Psoas muscle (tissue), 8 donors: ENCODE results near the gene GXYLT1. TPM values are rescaled to one million over a fixed set of nuclear protein-coding genes. Genes with fewer than 3 reads are reported as not detected.

ENCODE experiments used
- ATAC-seq, 4 donors: fragments of 200-7000 bp; cut with Tn5 transposase; one replicate each; pipeline ENCODE4 v1.9.1; 2020; ENCODE audit warnings: moderate library complexity in 3 of 4, mild to moderate bottlenecking in 2 of 4
- DNase-seq, 2 donors: peaks; one replicate each; pipeline ENCODE4 v3.0.0-alpha.2; 2020
- H3K27ac ChIP-seq: fragments of 200-600 bp; one replicate; pipeline ENCODE4 v1.8.0; 2022
- H3K27me3 ChIP-seq, 3 donors: fragments of 200-600 bp in 1 of 3; one replicate each; pipeline versions ENCODE4 v1.6.1 to v1.8.0; 2013 to 2022; ENCODE audit warnings: low read length in 2 of 3, mild to moderate bottlenecking in 2 of 3, moderate library complexity in 1 of 3; ENCODE audit not compliant: insufficient read depth in 3 of 3
- H3K36me3 ChIP-seq, 2 donors: fragments of 200-600 bp in 1 of 2; one replicate each; pipeline versions ENCODE4 v1.6.1 to v1.8.0; 2013 to 2022; ENCODE audit warnings: low read depth in 1 of 2, mild to moderate bottlenecking in 1 of 2, moderate library complexity in 1 of 2; ENCODE audit not compliant: insufficient read depth in 1 of 2
- H3K4me1 ChIP-seq: fragments of 200-600 bp; one replicate; pipeline ENCODE4 v1.8.0; 2022
- H3K4me3 ChIP-seq: fragments of 200-600 bp; one replicate; pipeline ENCODE4 v1.8.0; 2022; ENCODE audit warnings: mild to moderate bottlenecking
- H3K9me3 ChIP-seq: fragments of 200-600 bp; one replicate; pipeline ENCODE4 v1.8.0; 2022
- WGBS, 3 donors: extraction: QIAGEN DNeasy Blood & Tissue Kit; methylation state at CpG; one replicate each; pipeline versions ENCODE4 v1.1.6 to v1.1.7; 2013; 5-methylcytosine and 5-hydroxymethylcytosine counted together
- intact Hi-C, 2 donors: fragments of 100-400 bp; cut with DNase I; formaldehyde crosslinking; loops; one replicate each; pipeline versions ENCODE4 v1.11.0 to v1.14.2; 2022
- polyA plus RNA-seq, 3 donors: library from polyadenylated mRNA; stranded (reverse); fragments of 200-250 nt; gene quantifications; one replicate each; pipeline ENCODE4 v1.2.3, GENCODE V29; 2013
- total RNA-seq, 4 donors: library from RNA; stranded (reverse); fragmentation: NEBNext Ultra II Directional in 2 of 4; extraction: Animal tissue kit (Norgen Biotek cat#: 25700) in 2 of 4; gene quantifications; one replicate each; pipeline versions ENCODE4 v1.2.1 to v1.2.4, GENCODE V29; 2021 to 2023
- TF ChIP-seq, protein P1 (sequence below): fragments of 200-600 bp; IDR thresholded peaks from one replicate; pipeline ENCODE4 v1.8.0; 2022; ENCODE audit warnings: antibody characterized with exemption
- donor health status: healthy with polysubstance abuse.
- donor health status: DM: no; HTN: no; CAD: no; lungs with moderate emphysema.
- donor health status: Bipolar disorder and iron deficiency.
- donor health status: healthy.
- donor health status: DM: yes; HTN: yes; CAD: no.
- donor health status: DM: no; HTN: no; CAD: no.
- donor health status: DM: no; HTN: no; CAD: no.
- donor health status: DM: yes; HTN: yes; CAD: no.

Gene GXYLT1
- total and polyA plus RNA-seq, 7 donors = 1.3 to 6.3 (median 4.3) TPM

GRCh38 chr12:42166501-42166900, 21.8 kb upstream of the GXYLT1 start:
- no peak for DNase-seq

DNA sequence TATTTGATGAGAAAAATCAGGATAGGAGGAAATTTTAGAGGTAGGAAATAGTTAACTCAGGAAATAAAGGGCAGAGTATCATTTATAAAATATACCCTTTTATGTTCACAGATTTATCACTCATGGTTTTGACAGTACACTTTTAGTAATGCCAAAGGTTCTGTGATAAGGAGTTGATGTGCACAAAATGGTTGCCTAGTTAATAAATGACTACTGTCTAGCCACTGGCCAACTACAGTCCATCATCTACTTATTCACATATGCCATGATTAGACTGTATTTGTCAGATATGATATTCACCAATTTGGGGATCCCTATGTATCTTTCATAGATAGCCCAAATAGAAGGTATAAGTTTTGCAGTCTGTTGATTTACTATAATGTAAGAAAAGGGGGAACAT, 19.2 kb upstream of the GXYLT1 start:
- ATAC-seq = no peak
- intact Hi-C loops = no loop called here

More at GRCh38 chr12:42166501-42166900, 21.8 kb upstream of the GXYLT1 start:
- H3K36me3 ChIP-seq = peaks cover 0 to 2% of the 10 kb centered on the region in 2 donors
- no peak overlapping the region for H3K27ac ChIP-seq
- no peaks in the 10 kb centered on the region for H3K9me3 ChIP-seq
- H3K4me1 ChIP-seq = no peaks in the 10 kb centered on the region
- intact Hi-C loops = no loop called here
- TF ChIP-seq, protein P1, sequence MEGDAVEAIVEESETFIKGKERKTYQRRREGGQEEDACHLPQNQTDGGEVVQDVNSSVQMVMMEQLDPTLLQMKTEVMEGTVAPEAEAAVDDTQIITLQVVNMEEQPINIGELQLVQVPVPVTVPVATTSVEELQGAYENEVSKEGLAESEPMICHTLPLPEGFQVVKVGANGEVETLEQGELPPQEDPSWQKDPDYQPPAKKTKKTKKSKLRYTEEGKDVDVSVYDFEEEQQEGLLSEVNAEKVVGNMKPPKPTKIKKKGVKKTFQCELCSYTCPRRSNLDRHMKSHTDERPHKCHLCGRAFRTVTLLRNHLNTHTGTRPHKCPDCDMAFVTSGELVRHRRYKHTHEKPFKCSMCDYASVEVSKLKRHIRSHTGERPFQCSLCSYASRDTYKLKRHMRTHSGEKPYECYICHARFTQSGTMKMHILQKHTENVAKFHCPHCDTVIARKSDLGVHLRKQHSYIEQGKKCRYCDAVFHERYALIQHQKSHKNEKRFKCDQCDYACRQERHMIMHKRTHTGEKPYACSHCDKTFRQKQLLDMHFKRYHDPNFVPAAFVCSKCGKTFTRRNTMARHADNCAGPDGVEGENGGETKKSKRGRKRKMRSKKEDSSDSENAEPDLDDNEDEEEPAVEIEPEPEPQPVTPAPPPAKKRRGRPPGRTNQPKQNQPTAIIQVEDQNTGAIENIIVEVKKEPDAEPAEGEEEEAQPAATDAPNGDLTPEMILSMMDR = no peak
- H3K27me3 ChIP-seq = no peaks in the 10 kb centered on the region
- no peak overlapping the region for H3K4me3 ChIP-seq
- ATAC-seq = peak in 1 of 4 donors; percentile 54

GRCh38 chr12:42162965-42163364, 18.3 kb upstream of the GXYLT1 start:
- DNase-seq = no peak
- intact Hi-C loops = no loop called here
- 81 to 83% (median 82%) methylated on average over 1 of the region's 1 CpG for WGBS, 3 donors

More for the DNA sequence above, 19.2 kb upstream of the GXYLT1 start:
- Histone ChIP-seq H3K27me3 (no peaks in the 10 kb centered on the region), H3K36me3 (peaks cover 0 to 28% of the 10 kb centered on the region in 2 donors), H3K9me3 (no peaks in the 10 kb centered on the region), H3K27ac (no peak overlapping the region), H3K4me1 (no peaks in the 10 kb centered on the region), H3K4me3 (no peak overlapping the region)
- DNase-seq = no peak
- TF ChIP-seq, protein P1 = no peak

GRCh38 chr12:42162193-42162592, 17.5 kb upstream of the GXYLT1 start:
- Histone ChIP-seq H3K9me3 (no peaks in the 10 kb centered on the region), H3K27me3 (no peaks in the 10 kb centered on the region), H3K27ac (no peak overlapping the region), H3K4me3 (no peak overlapping the region), H3K4me1 (no peaks in the 10 kb centered on the region), H3K36me3 (peaks cover 0 to 39% of the 10 kb centered on the region in 2 donors)
- TF ChIP-seq, protein P1 = no peak
- DNase-seq (no peak), ATAC-seq (no peak)
- intact Hi-C loops = no loop called here

More at GRCh38 chr12:42162965-42163364, 18.3 kb upstream of the GXYLT1 start:
- H3K4me1 ChIP-seq = no peaks in the 10 kb centered on the region
- H3K27ac ChIP-seq = no peak overlapping the region
- H3K9me3 ChIP-seq = no peaks in the 10 kb centered on the region
- TF ChIP-seq, protein P1 = no peak
- no peak overlapping the region for H3K4me3 ChIP-seq
- peaks cover 0 to 38% of the 10 kb centered on the region in 2 donors for H3K36me3 ChIP-seq
- no peak for ATAC-seq
- no peaks in the 10 kb centered on the region for H3K27me3 ChIP-seq

DNA sequence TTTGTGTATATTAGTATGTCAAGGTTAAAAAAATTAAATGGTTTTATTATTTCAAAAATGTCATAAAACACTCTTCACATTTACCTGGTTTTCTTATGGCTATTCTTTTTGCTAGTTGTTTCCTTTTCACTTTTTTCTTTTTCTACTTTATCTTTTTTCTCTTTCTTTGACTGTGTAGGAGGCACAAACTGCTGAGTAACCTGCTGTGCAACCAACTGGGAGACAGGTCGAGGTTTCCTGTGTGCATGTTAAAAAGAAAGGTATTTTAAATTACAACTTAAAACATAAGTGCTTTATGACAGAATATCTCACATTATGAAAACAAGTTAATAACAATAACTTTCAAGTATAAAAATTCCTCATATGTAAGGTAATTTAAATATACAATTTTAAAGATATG, 16.9 kb upstream of the GXYLT1 start:
- TF ChIP-seq, protein P1 = no peak
- Histone ChIP-seq H3K4me3 (no peak overlapping the region), H3K36me3 (peaks cover 0 to 39% of the 10 kb centered on the region in 2 donors), H3K4me1 (no peaks in the 10 kb centered on the region), H3K27ac (no peak overlapping the region), H3K27me3 (no peaks in the 10 kb centered on the region), H3K9me3 (no peaks in the 10 kb centered on the region)
- WGBS, 3 donors = 80 to 91% (median 88%) methylated on average over 1 of the region's 1 CpG
- intact Hi-C loops = no loop called here
- ATAC-seq = no peak
- DNase-seq = no peak
